ENCODE data around the gene LBH. TPM values are rescaled to one million over a fixed set of nuclear protein-coding genes. Genes with fewer than 3 reads are reported as not detected.

Gene LBH
- total RNA-seq, 1 donor from 2014 or later: 116 TPM

GRCh38 chr2:30197570-30198192 lies 33.7 kb upstream of the LBH start:
- H3K4me1 ChIP-seq: no peaks in the 10 kb centered on the region
- no peaks in the 10 kb centered on the region for H3K36me3 ChIP-seq
- DNase-seq (ENCODE audit: low spot score in 2 of 2): no peak
- no peaks in the 10 kb centered on the region for H3K27me3 ChIP-seq
- H3K9me3 ChIP-seq: no peaks in the 10 kb centered on the region
- no peak for TF ChIP-seq CTCF (IDR thresholded peaks at IDR 0.05)
- no peak overlapping the region for H3K27ac ChIP-seq
- H3K4me3 ChIP-seq: no peak overlapping the region
- intact Hi-C loops (cut with DNase I): no loop called here

- Histone ChIP-seq H3K4me3 (no peak overlapping the region), H3K27me3 (no peaks in the 10 kb centered on the region), H3K9me3 (no peaks in the 10 kb centered on the region), H3K4me1 (no peaks in the 10 kb centered on the region), H3K27ac (peak overlapping the region in 1 of 2 donors; percentile 38), H3K36me3 (no peaks in the 10 kb centered on the region)
- no peak for TF ChIP-seq CTCF (IDR thresholded peaks at IDR 0.05)
- intact Hi-C loops (cut with DNase I): no loop called here
- DNase-seq (ENCODE audit: low spot score in 2 of 2): no peak
Measured at GRCh38 chr2:30201990-30202389, 29.3 kb upstream of the LBH start.

- DNase-seq (ENCODE audit: low spot score in 2 of 2): no peak
- Histone ChIP-seq H3K4me1 (no peaks in the 10 kb centered on the region), H3K9me3 (no peaks in the 10 kb centered on the region), H3K27ac (no peak overlapping the region), H3K36me3 (no peaks in the 10 kb centered on the region), H3K4me3 (no peak overlapping the region), H3K27me3 (no peaks in the 10 kb centered on the region)
- no peak for TF ChIP-seq CTCF (IDR thresholded peaks at IDR 0.05)
- intact Hi-C loops (cut with DNase I): no loop called here
Measured at GRCh38 chr2:30203156-30203555, 28.2 kb upstream of the LBH start.

GRCh38 chr2:30204281-30204680 lies 27.1 kb upstream of the LBH start:
- no peak for DNase-seq (ENCODE audit: low spot score in 2 of 2)
- no peak overlapping the region for H3K27ac ChIP-seq
- no peaks in the 10 kb centered on the region for H3K9me3 ChIP-seq
- no peak overlapping the region for H3K4me3 ChIP-seq
- H3K27me3 ChIP-seq: no peaks in the 10 kb centered on the region
- no peaks in the 10 kb centered on the region for H3K36me3 ChIP-seq
- no peaks in the 10 kb centered on the region for H3K4me1 ChIP-seq
- intact Hi-C loops (cut with DNase I): no loop called here
- no peak for TF ChIP-seq CTCF (IDR thresholded peaks at IDR 0.05)

GRCh38 chr2:30205456-30205855 lies 25.9 kb upstream of the LBH start:
- H3K4me3 ChIP-seq: no peak overlapping the region
- no peaks in the 10 kb centered on the region for H3K9me3 ChIP-seq
- DNase-seq (ENCODE audit: low spot score in 2 of 2): no peak
- no peak for TF ChIP-seq CTCF (IDR thresholded peaks at IDR 0.05)
- no peak overlapping the region for H3K27ac ChIP-seq
- H3K27me3 ChIP-seq: no peaks in the 10 kb centered on the region
- no peaks in the 10 kb centered on the region for H3K36me3 ChIP-seq
- intact Hi-C loops (cut with DNase I): no loop called here
- no peaks in the 10 kb centered on the region for H3K4me1 ChIP-seq

All from ascending aorta (tissue), 2 donors.